Type B pancreatic cell (in vitro differentiated cells): ENCODE results near the gene CRELD2. TPM values are rescaled to one million over a fixed set of nuclear protein-coding genes. Genes with fewer than 3 reads are reported as not detected.

ENCODE experiments used
- DNase-seq: peaks from one replicate; pipeline ENCODE4 v3.0.0; 2021; ENCODE audit warnings: mixed read lengths; ENCODE audit not compliant: unreplicated experiment; ENCODE audit errors: extremely low spot score
- H3K27ac Mint-ChIP-seq: 2 replicates; pipeline ENCODE4 v1.8.0; 2021; ENCODE audit warnings: mild to moderate bottlenecking, mixed read lengths
- H3K27me3 Mint-ChIP-seq: 2 replicates; pipeline ENCODE4 v1.8.0; 2021; ENCODE audit warnings: mixed read lengths
- H3K36me3 Mint-ChIP-seq: 2 replicates; pipeline ENCODE4 v1.8.0; 2021; ENCODE audit warnings: mixed read lengths
- H3K4me1 Mint-ChIP-seq: one replicate; pipeline ENCODE4 v1.8.0; 2021; ENCODE audit warnings: mixed read lengths; ENCODE audit not compliant: unreplicated experiment
- H3K4me3 Mint-ChIP-seq: 2 replicates; pipeline ENCODE4 v1.8.0; 2021; ENCODE audit warnings: mild to moderate bottlenecking, mixed read lengths
- H3K9me3 Mint-ChIP-seq: 2 replicates; pipeline ENCODE4 v1.8.0; 2021; ENCODE audit warnings: mixed read lengths
- CTCF ChIP-seq: fragments of 200-600 bp; sonication (generic); conservative IDR thresholded peaks from 2 replicates; pipeline ENCODE4 v1.5.0; 2021; ENCODE audit warnings: antibody characterized with exemption, mild to moderate bottlenecking
- total RNA-seq: library from RNA; stranded (reverse); gene quantifications from 2 replicates; pipeline ENCODE4 v1.2.1, GENCODE V29; 2021; ENCODE audit warnings: low replicate concordance

Gene CRELD2
- total RNA-seq, 1 donor from 2014 or later, result 55.8 TPM

GRCh38 chr22:49913446-49913845 is 5.0 kb upstream of the CRELD2 start:
- Mint-ChIP-seq H3K9me3 (no peaks in the 10 kb centered on the region), H3K4me1 (no peaks in the 10 kb centered on the region), H3K4me3 (no peak overlapping the region), H3K27me3 (no peaks in the 10 kb centered on the region), H3K36me3 (no peaks in the 10 kb centered on the region), H3K27ac (no peak overlapping the region)
- no peak for DNase-seq
- no peak for TF ChIP-seq CTCF

- Mint-ChIP-seq H3K4me3 (no peak overlapping the region), H3K4me1 (no peaks in the 10 kb centered on the region), H3K27me3 (no peaks in the 10 kb centered on the region), H3K36me3 (no peaks in the 10 kb centered on the region), H3K27ac (no peak overlapping the region), H3K9me3 (no peaks in the 10 kb centered on the region)
- TF ChIP-seq CTCF, result no peak
- DNase-seq, result no peak
Observed at GRCh38 chr22:49914256-49914655, 4.2 kb upstream of the CRELD2 start.

GRCh38 chr22:49915610-49916009 is 2.8 kb upstream of the CRELD2 start:
- H3K36me3 Mint-ChIP-seq, result no peaks in the 10 kb centered on the region
- H3K4me1 Mint-ChIP-seq, result peaks cover 3% of the 10 kb centered on the region
- H3K9me3 Mint-ChIP-seq, result no peaks in the 10 kb centered on the region
- TF ChIP-seq CTCF, result no peak
- H3K27ac Mint-ChIP-seq, result no peak overlapping the region
- H3K27me3 Mint-ChIP-seq, result no peaks in the 10 kb centered on the region
- no peak for DNase-seq
- no peak overlapping the region for H3K4me3 Mint-ChIP-seq

- Mint-ChIP-seq H3K27ac (peak overlapping the region; percentile 91), H3K4me1 (peaks cover 3% of the 10 kb centered on the region), H3K36me3 (no peaks in the 10 kb centered on the region), H3K27me3 (no peaks in the 10 kb centered on the region), H3K9me3 (no peaks in the 10 kb centered on the region), H3K4me3 (peak overlapping the region; percentile 92)
- no peak for TF ChIP-seq CTCF
- no peak for DNase-seq
Observed at GRCh38 chr22:49916831-49917230, 1.6 kb upstream of the CRELD2 start.

GRCh38 chr22:49918911-49919881 is 762 bp downstream of the CRELD2 start:
- no peak for TF ChIP-seq CTCF
- Mint-ChIP-seq H3K36me3 (no peaks in the 10 kb centered on the region), H3K27ac (peak overlapping the region; percentile 53), H3K9me3 (no peaks in the 10 kb centered on the region), H3K4me1 (peaks cover 3% of the 10 kb centered on the region), H3K4me3 (peak overlapping the region; percentile 84), H3K27me3 (no peaks in the 10 kb centered on the region)
- DNase-seq, result peak; percentile 69
